Smooth muscle cell (in vitro differentiated cells): Measurements from ENCODE around the gene DYNC2LI1. TPM values are rescaled to one million over a fixed set of nuclear protein-coding genes. Genes with fewer than 3 reads are reported as not detected.

ENCODE experiments used
- DNase-seq: peaks from one replicate; lab custom pipeline; 2025; ENCODE audit not compliant: unreplicated experiment; lab: John Stamatoyannopoulos, UW
- H2AFZ ChIP-seq: fragments of 200-600 bp; sonication (generic); 2 replicates; pipeline ENCODE4 v1.6.0; 2016; ENCODE audit warnings: antibody characterized with exemption, low read depth, mild to moderate bottlenecking
- H3F3A ChIP-seq: fragments of 200-600 bp; sonication (generic); 2 replicates; pipeline ENCODE4 v1.6.0; 2017; ENCODE audit warnings: antibody characterized with exemption, low read depth
- H3K27ac ChIP-seq: fragments of 200-600 bp; sonication (generic); 2 replicates; pipeline ENCODE4 v1.5.1; 2016; ENCODE audit warnings: low read depth, mild to moderate bottlenecking
- H3K27me3 ChIP-seq: fragments of 200-600 bp; sonication (generic); 2 replicates; pipeline ENCODE4 v1.6.1; 2016; ENCODE audit warnings: low read depth, mild to moderate bottlenecking
- H3K36me3 ChIP-seq: fragments of 200-600 bp; sonication (generic); 2 replicates; pipeline ENCODE4 v1.5.1; 2016; ENCODE audit warnings: low read depth
- H3K4me1 ChIP-seq: fragments of 200-600 bp; sonication (generic); 2 replicates; pipeline ENCODE4 v1.5.1; 2016; ENCODE audit warnings: low read depth
- H3K4me2 ChIP-seq: fragments of 200-600 bp; sonication (generic); 2 replicates; pipeline ENCODE4 v1.6.0; 2016; ENCODE audit warnings: mild to moderate bottlenecking
- H3K4me3 ChIP-seq: fragments of 200-600 bp; sonication (generic); 2 replicates; pipeline ENCODE4 v1.5.1; 2016; ENCODE audit warnings: mild to moderate bottlenecking
- H3K79me2 ChIP-seq: fragments of 200-600 bp; sonication (generic); 2 replicates; pipeline ENCODE4 v1.6.0; 2016; ENCODE audit warnings: low read depth, mild to moderate bottlenecking
- H3K9ac ChIP-seq: fragments of 200-600 bp; sonication (generic); 2 replicates; pipeline ENCODE4 v1.6.0; 2016; ENCODE audit warnings: low read depth
- H3K9me3 ChIP-seq: fragments of 200-600 bp; sonication (generic); replicated peaks from 2 replicates; pipeline ENCODE4 v1.5.1; 2016; ENCODE audit warnings: low read depth
- H4K20me1 ChIP-seq: fragments of 200-600 bp; sonication (generic); 2 replicates; pipeline ENCODE4 v1.6.0; 2016; ENCODE audit warnings: low read depth
- CTCF ChIP-seq: fragments of 200-600 bp; sonication (generic); IDR thresholded peaks from 2 replicates; pipeline ENCODE4 v1.5.1; 2017; ENCODE audit warnings: borderline replicate concordance, mild to moderate bottlenecking, antibody characterized with exemption; ENCODE audit not compliant: insufficient read depth, poor library complexity, severe bottlenecking
- WGBS: methylation state at CpG from one replicate; pipeline ENCODE4 v1.1.7; 2016; ENCODE audit warnings: low lambda C conversion rate; 5-methylcytosine and 5-hydroxymethylcytosine counted together
- polyA plus RNA-seq: library from polyadenylated mRNA; unstranded; fragments of >200 nt; fragmentation: Nextera tagmentation; extraction: Ambion mirVana; gene quantifications from 2 replicates; pipeline ENCODE4 v1.2.1, GENCODE V29; 2016
- total RNA-seq: library from RNA; depleted of rRNA; stranded (reverse); fragments of >200 nt; gene quantifications from 2 replicates; pipeline ENCODE4 v1.2.3, GENCODE V29; 2014

The DYNC2LI1 gene
- total and polyA plus RNA-seq, 2 experiments from 2014 or later = 22.0 to 46.7 TPM

GRCh38 chr2:43743706-43744105 is 30.1 kb upstream of the DYNC2LI1 start:
- Histone ChIP-seq H4K20me1 (no peaks in the 10 kb centered on the region), H3K4me3 (no peak overlapping the region), H3K27ac (no peak overlapping the region), H3K4me1 (no peaks in the 10 kb centered on the region), H3K9ac (no peak overlapping the region), H3K36me3 (no peaks in the 10 kb centered on the region), H3K79me2 (no peaks in the 10 kb centered on the region), H3K9me3 (no peaks in the 10 kb centered on the region), H3K27me3 (no peaks in the 10 kb centered on the region), H2AFZ (no peak overlapping the region), H3K4me2 (no peak overlapping the region), H3F3A (no peaks in the 10 kb centered on the region)
- WGBS = 87% methylated on average over 5 of the region's 5 CpGs
- DNase-seq = no peak
- TF ChIP-seq CTCF = no peak

- DNase-seq = no peak
- H3K79me2 ChIP-seq = no peaks in the 10 kb centered on the region
- H3K36me3 ChIP-seq = no peaks in the 10 kb centered on the region
- H3K9me3 ChIP-seq = no peaks in the 10 kb centered on the region
- H3K9ac ChIP-seq = no peak overlapping the region
- H3K4me1 ChIP-seq = no peaks in the 10 kb centered on the region
- no peak overlapping the region for H3K27ac ChIP-seq
- no peaks in the 10 kb centered on the region for H4K20me1 ChIP-seq
- no peak for TF ChIP-seq CTCF
- H3K27me3 ChIP-seq = no peaks in the 10 kb centered on the region
- no peak overlapping the region for H2AFZ ChIP-seq
- no peak overlapping the region for H3K4me2 ChIP-seq
- H3K4me3 ChIP-seq = no peak overlapping the region
- no peaks in the 10 kb centered on the region for H3F3A ChIP-seq
- 57% methylated on average over 3 of the region's 3 CpGs for WGBS
Observed at GRCh38 chr2:43745457-43745856, 28.4 kb upstream of the DYNC2LI1 start.

GRCh38 chr2:43748333-43748732 is 25.5 kb upstream of the DYNC2LI1 start:
- no peak for DNase-seq
- Histone ChIP-seq H3K9ac (no peak overlapping the region), H3K36me3 (no peaks in the 10 kb centered on the region), H2AFZ (no peak overlapping the region), H3K27ac (no peak overlapping the region), H3K79me2 (no peaks in the 10 kb centered on the region), H4K20me1 (no peaks in the 10 kb centered on the region), H3K27me3 (no peaks in the 10 kb centered on the region), H3K4me3 (no peak overlapping the region), H3K4me1 (peaks cover 7% of the 10 kb centered on the region), H3K9me3 (no peaks in the 10 kb centered on the region), H3K4me2 (no peak overlapping the region), H3F3A (no peaks in the 10 kb centered on the region)
- no peak for TF ChIP-seq CTCF
- WGBS = 74% methylated on average over 5 of the region's 5 CpGs

GRCh38 chr2:43749583-43749982 is 24.3 kb upstream of the DYNC2LI1 start:
- H3K79me2 ChIP-seq = no peaks in the 10 kb centered on the region
- no peaks in the 10 kb centered on the region for H3K36me3 ChIP-seq
- no peaks in the 10 kb centered on the region for H3F3A ChIP-seq
- no peaks in the 10 kb centered on the region for H3K27me3 ChIP-seq
- no peak overlapping the region for H3K4me2 ChIP-seq
- no peak overlapping the region for H2AFZ ChIP-seq
- peaks cover 7% of the 10 kb centered on the region for H3K4me1 ChIP-seq
- no peaks in the 10 kb centered on the region for H3K9me3 ChIP-seq
- no peak overlapping the region for H3K9ac ChIP-seq
- H4K20me1 ChIP-seq = no peaks in the 10 kb centered on the region
- DNase-seq = no peak
- H3K27ac ChIP-seq = no peak overlapping the region
- no peak for TF ChIP-seq CTCF
- no peak overlapping the region for H3K4me3 ChIP-seq
- WGBS = 93% methylated on average over 3 of the region's 3 CpGs
